Activated naive CD4-positive, alpha-beta T cell treated with anti-CD3 and anti-CD28 coated beads, Interleukin-2, amount 50 U/mL, for 24 hours (primary cell): ENCODE results near the gene PPP1R3G.
A peak's percentile ranks its signal among the peaks of the same experiment; 100 is the strongest.

Experiments used
- H3K27ac Mint-ChIP-seq: one replicate; pipeline ENCODE4 v1.8.0; 2021; ENCODE audit warnings: mild to moderate bottlenecking, mixed read lengths
- H3K27me3 Mint-ChIP-seq: one replicate; pipeline ENCODE4 v1.8.0; 2021; ENCODE audit warnings: mixed read lengths
- H3K36me3 Mint-ChIP-seq: one replicate; pipeline ENCODE4 v1.8.0; 2021; ENCODE audit warnings: mixed read lengths
- H3K4me1 Mint-ChIP-seq: one replicate; pipeline ENCODE4 v1.8.0; 2021; ENCODE audit warnings: mixed read lengths
- H3K4me3 Mint-ChIP-seq: one replicate; pipeline ENCODE4 v1.8.0; 2021; ENCODE audit warnings: mild to moderate bottlenecking, mixed read lengths
- H3K9me3 Mint-ChIP-seq: one replicate; pipeline ENCODE4 v1.8.0; 2021; ENCODE audit warnings: mixed read lengths

PPP1R3G gene

GRCh38 chr6:5084781-5085647 is at the start of gene PPP1R3G:
Gene PPP1R3G (plus strand): TSS chr6:5085341. CDS start chr6:5085486, 145 bp downstream.
- H3K27ac Mint-ChIP-seq = no peak within 1 kb of the TSS
- H3K9me3 Mint-ChIP-seq = no peaks in the 10 kb centered on the region
- peaks cover 5% of the 10 kb centered on the region for H3K4me1 Mint-ChIP-seq
- no peaks in the 10 kb centered on the region for H3K36me3 Mint-ChIP-seq
- H3K27me3 Mint-ChIP-seq = peaks cover 22% of the 10 kb centered on the region
- peak within 1 kb of the TSS; percentile 42 for H3K4me3 Mint-ChIP-seq

GRCh38 chr6:5036269-5036668 is 48.9 kb upstream of the PPP1R3G start:
- H3K4me3 Mint-ChIP-seq = no peak overlapping the region
- peaks cover 4% of the 10 kb centered on the region for H3K4me1 Mint-ChIP-seq
- H3K27me3 Mint-ChIP-seq = no peaks in the 10 kb centered on the region

GRCh38 chr6:5041955-5042354 is 43.2 kb upstream of the PPP1R3G start:
- no peaks in the 10 kb centered on the region for H3K9me3 Mint-ChIP-seq

More at GRCh38 chr6:5036269-5036668, 48.9 kb upstream of the PPP1R3G start:
- no peaks in the 10 kb centered on the region for H3K36me3 Mint-ChIP-seq
- no peaks in the 10 kb centered on the region for H3K9me3 Mint-ChIP-seq
- H3K27ac Mint-ChIP-seq = no peak overlapping the region

GRCh38 chr6:5042436-5042835 is 42.7 kb upstream of the PPP1R3G start:
- no peak overlapping the region for H3K27ac Mint-ChIP-seq
- H3K9me3 Mint-ChIP-seq = no peaks in the 10 kb centered on the region
- H3K4me1 Mint-ChIP-seq = no peaks in the 10 kb centered on the region
- peaks cover 18% of the 10 kb centered on the region for H3K36me3 Mint-ChIP-seq
- H3K4me3 Mint-ChIP-seq = no peak overlapping the region
- H3K27me3 Mint-ChIP-seq = no peaks in the 10 kb centered on the region

More at GRCh38 chr6:5041955-5042354, 43.2 kb upstream of the PPP1R3G start:
- H3K4me3 Mint-ChIP-seq = no peak overlapping the region
- H3K4me1 Mint-ChIP-seq = no peaks in the 10 kb centered on the region
- no peaks in the 10 kb centered on the region for H3K27me3 Mint-ChIP-seq
- H3K36me3 Mint-ChIP-seq = peaks cover 15% of the 10 kb centered on the region
- H3K27ac Mint-ChIP-seq = no peak overlapping the region

GRCh38 chr6:5044866-5045265 is 40.3 kb upstream of the PPP1R3G start:
- Mint-ChIP-seq H3K9me3 (peaks cover 6% of the 10 kb centered on the region), H3K27ac (no peak overlapping the region), H3K36me3 (peaks cover 21% of the 10 kb centered on the region), H3K4me3 (no peak overlapping the region), H3K27me3 (no peaks in the 10 kb centered on the region), H3K4me1 (no peaks in the 10 kb centered on the region)

- Mint-ChIP-seq H3K36me3 (peaks cover 21% of the 10 kb centered on the region), H3K27ac (no peak overlapping the region), H3K4me3 (no peak overlapping the region), H3K4me1 (no peaks in the 10 kb centered on the region), H3K27me3 (no peaks in the 10 kb centered on the region), H3K9me3 (peaks cover 6% of the 10 kb centered on the region)
These were observed 39.7 kb upstream of the PPP1R3G start for GRCh38 chr6:5045416-5045815.

- no peak overlapping the region for H3K4me3 Mint-ChIP-seq
- peaks cover 16% of the 10 kb centered on the region for H3K9me3 Mint-ChIP-seq
- H3K27ac Mint-ChIP-seq = no peak overlapping the region
- no peaks in the 10 kb centered on the region for H3K27me3 Mint-ChIP-seq
- peaks cover 27% of the 10 kb centered on the region for H3K36me3 Mint-ChIP-seq
- H3K4me1 Mint-ChIP-seq = no peaks in the 10 kb centered on the region
These were observed 38.7 kb upstream of the PPP1R3G start for GRCh38 chr6:5046430-5046829.

GRCh38 chr6:5050009-5050408 is 35.1 kb upstream of the PPP1R3G start:
- Mint-ChIP-seq H3K27ac (no peak overlapping the region), H3K4me1 (no peaks in the 10 kb centered on the region), H3K36me3 (peaks cover 21% of the 10 kb centered on the region), H3K4me3 (no peak overlapping the region), H3K9me3 (peaks cover 16% of the 10 kb centered on the region), H3K27me3 (peaks cover 2% of the 10 kb centered on the region)

GRCh38 chr6:5051394-5051793 is 33.7 kb upstream of the PPP1R3G start:
- no peak overlapping the region for H3K4me3 Mint-ChIP-seq
- H3K36me3 Mint-ChIP-seq = peaks cover 18% of the 10 kb centered on the region
- H3K4me1 Mint-ChIP-seq = no peaks in the 10 kb centered on the region
- peaks cover 2% of the 10 kb centered on the region for H3K27me3 Mint-ChIP-seq
- no peak overlapping the region for H3K27ac Mint-ChIP-seq
- H3K9me3 Mint-ChIP-seq = peaks cover 16% of the 10 kb centered on the region

GRCh38 chr6:5053038-5053437 is 32.1 kb upstream of the PPP1R3G start:
- H3K4me3 Mint-ChIP-seq = no peak overlapping the region
- H3K27ac Mint-ChIP-seq = no peak overlapping the region
- H3K9me3 Mint-ChIP-seq = peaks cover 16% of the 10 kb centered on the region
- peaks cover 15% of the 10 kb centered on the region for H3K36me3 Mint-ChIP-seq
- H3K4me1 Mint-ChIP-seq = no peaks in the 10 kb centered on the region
- H3K27me3 Mint-ChIP-seq = peaks cover 2% of the 10 kb centered on the region

GRCh38 chr6:5053864-5054244 is 31.3 kb upstream of the PPP1R3G start:
- Mint-ChIP-seq H3K4me3 (no peak overlapping the region), H3K27ac (no peak overlapping the region), H3K27me3 (peaks cover 2% of the 10 kb centered on the region), H3K36me3 (peaks cover 12% of the 10 kb centered on the region), H3K4me1 (no peaks in the 10 kb centered on the region), H3K9me3 (peaks cover 10% of the 10 kb centered on the region)

- Mint-ChIP-seq H3K27me3 (peaks cover 2% of the 10 kb centered on the region), H3K4me3 (no peak overlapping the region), H3K4me1 (no peaks in the 10 kb centered on the region), H3K27ac (no peak overlapping the region), H3K36me3 (peaks cover 12% of the 10 kb centered on the region), H3K9me3 (peaks cover 10% of the 10 kb centered on the region)
These were observed 30.8 kb upstream of the PPP1R3G start for GRCh38 chr6:5054245-5054873.

- Mint-ChIP-seq H3K27ac (no peak overlapping the region), H3K36me3 (peaks cover 12% of the 10 kb centered on the region), H3K4me3 (no peak overlapping the region), H3K9me3 (peaks cover 10% of the 10 kb centered on the region), H3K4me1 (no peaks in the 10 kb centered on the region), H3K27me3 (peaks cover 2% of the 10 kb centered on the region)
These were observed 30.0 kb upstream of the PPP1R3G start for GRCh38 chr6:5055118-5055517.

GRCh38 chr6:5058254-5058653 is 26.9 kb upstream of the PPP1R3G start:
- no peak overlapping the region for H3K27ac Mint-ChIP-seq

GRCh38 chr6:5059036-5059896 is 25.9 kb upstream of the PPP1R3G start:
- H3K4me3 Mint-ChIP-seq = no peak overlapping the region
- no peak overlapping the region for H3K27ac Mint-ChIP-seq
- H3K4me1 Mint-ChIP-seq = no peaks in the 10 kb centered on the region
- peaks cover 2% of the 10 kb centered on the region for H3K36me3 Mint-ChIP-seq
- H3K9me3 Mint-ChIP-seq = no peaks in the 10 kb centered on the region
- H3K27me3 Mint-ChIP-seq = no peaks in the 10 kb centered on the region

More at GRCh38 chr6:5058254-5058653, 26.9 kb upstream of the PPP1R3G start:
- Mint-ChIP-seq H3K9me3 (no peaks in the 10 kb centered on the region), H3K4me1 (no peaks in the 10 kb centered on the region), H3K36me3 (peaks cover 5% of the 10 kb centered on the region), H3K27me3 (peaks cover under 1% of the 10 kb centered on the region), H3K4me3 (no peak overlapping the region)
